Adipose tissue (tissue), 3 donors: Measurements from ENCODE around the gene STUB1. TPM values are rescaled to one million over a fixed set of nuclear protein-coding genes. Genes with fewer than 3 reads are reported as not detected.

Source experiments
- H3K27ac ChIP-seq: one replicate; pipeline ENCODE4 v1.5.1; 2013; ENCODE audit warnings: low read depth, low read length
- WGBS, 3 donors: extraction: QIAGEN DNeasy Blood & Tissue Kit; methylation state at CpG; one replicate each; pipeline ENCODE4 v1.1.7; 2013; 5-methylcytosine and 5-hydroxymethylcytosine counted together
- polyA plus RNA-seq, 3 donors: library from polyadenylated mRNA; stranded (reverse); fragments of 200-250 nt; gene quantifications; one replicate each; pipeline ENCODE4 v1.2.3, GENCODE V29; 2013
- donor health status: healthy with polysubstance abuse.
- donor health status: Bipolar disorder and iron deficiency.
- donor health status: healthy.

STUB1 gene
- 100 to 1,000 TPM in 2 of 3 donors, 10 to 100 TPM in 1; 85.4 to 145 (median 139) TPM for polyA plus RNA-seq

DNA sequence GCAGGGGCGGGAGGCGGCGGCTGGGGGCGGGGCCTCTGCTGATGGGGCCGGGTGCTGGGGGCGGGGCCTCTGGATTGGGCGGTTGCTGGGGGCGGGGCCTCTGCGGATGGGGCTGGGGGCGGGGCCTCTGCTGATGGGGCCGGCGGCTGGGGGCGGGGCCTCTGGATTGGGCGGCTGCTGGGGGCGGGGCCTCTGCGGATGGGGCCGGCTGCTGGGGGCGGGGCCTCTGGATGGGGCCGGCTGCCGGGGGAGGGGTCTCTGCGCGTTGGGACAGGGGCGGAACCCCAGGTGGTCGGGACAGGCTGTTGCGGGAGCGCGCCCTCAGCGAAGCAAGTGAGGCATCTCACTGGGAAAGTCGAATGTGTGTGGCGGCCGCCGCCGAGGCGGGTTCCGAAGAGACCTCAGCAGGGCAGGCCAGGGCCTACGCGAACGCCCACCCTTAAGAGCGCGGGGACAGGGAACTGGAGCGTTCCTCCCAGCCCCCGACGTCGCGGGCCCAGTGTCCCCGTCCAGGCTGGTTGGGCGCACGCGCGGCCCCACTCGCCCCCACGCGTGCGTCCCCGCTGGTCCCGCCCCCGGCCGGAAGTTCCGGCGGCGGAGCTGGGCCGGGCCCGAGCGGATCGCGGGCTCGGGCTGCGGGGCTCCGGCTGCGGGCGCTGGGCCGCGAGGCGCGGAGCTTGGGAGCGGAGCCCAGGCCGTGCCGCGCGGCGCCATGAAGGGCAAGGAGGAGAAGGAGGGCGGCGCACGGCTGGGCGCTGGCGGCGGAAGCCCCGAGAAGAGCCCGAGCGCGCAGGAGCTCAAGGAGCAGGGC is at the start of gene STUB1:
Gene STUB1 (plus strand): TSS at position 597 of the 811 bp plus-strand sequence. CDS start 116 bp downstream, at position 713.
- 1 to 2% (median 1%) methylated on average over 53 to 91 of the region's 91 CpGs for WGBS, 3 donors
- H3K27ac ChIP-seq: no peak within 1 kb of the TSS

DNA sequence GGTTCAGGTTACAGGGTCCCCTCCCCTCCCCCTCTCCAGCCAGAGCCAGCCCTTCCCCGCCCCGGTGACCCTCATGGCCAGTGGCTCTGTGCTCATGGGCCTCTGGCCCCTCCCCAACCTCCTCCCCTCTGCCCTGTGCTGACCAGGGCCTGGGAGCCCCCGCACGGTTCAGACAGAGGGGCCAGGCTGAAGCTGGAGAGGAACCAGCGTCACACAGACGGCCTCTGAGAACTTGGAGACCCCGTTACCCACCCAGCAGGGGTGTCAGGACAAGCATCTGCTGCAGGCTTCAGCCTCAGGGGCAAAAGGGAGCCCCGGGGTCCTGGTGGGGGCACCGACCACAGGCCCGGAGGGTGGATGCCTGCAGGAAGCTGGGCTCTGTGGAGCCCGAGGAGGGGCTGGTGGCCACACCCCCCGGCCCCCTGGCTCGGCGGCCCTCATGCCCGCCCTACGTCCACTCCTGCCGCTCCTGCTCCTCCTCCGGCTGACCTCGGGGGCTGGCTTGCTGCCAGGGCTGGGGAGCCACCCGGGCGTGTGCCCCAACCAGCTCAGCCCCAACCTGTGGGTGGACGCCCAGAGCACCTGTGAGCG is 49.3 kb upstream of the STUB1 start, which contains the start of gene WFIKKN1:
Gene WFIKKN1 (plus strand): TSS at position 171 of the 591 bp plus-strand sequence. CDS start 269 bp downstream, at position 440.
- WGBS, 3 donors: 1 to 6% (median 3%) methylated on average over 15 to 23 of the region's 23 CpGs
- H3K27ac ChIP-seq: no peak within 1 kb of the TSS

DNA sequence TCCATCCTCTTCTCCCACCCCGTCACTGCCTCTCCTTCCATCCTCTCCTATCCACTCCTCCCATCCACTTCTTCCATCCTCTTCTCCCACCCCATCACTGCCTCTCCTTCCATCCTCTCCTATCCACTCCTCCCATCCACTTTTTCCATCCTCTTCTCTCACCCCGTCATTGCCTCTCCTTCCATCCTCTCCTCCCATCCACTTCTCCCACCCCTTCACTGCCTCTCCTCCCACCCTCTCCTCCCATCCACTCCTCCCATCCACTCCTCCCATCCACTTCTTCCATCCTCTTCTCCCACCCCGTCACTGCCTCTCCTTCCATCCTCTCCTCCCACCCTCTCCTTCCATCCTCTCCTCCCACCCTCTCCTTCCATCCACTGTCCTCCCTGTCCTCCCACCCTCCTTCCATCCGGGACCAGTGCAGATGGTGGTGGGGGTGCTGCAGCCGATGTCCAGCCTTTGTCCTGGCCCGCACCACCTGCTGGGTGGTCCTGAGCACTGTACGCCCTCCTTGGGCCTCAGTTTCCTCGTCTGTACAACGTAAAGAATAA is 48.3 kb upstream of the STUB1 start:
- WGBS, 3 donors: 57 to 65% (median 57%) methylated on average over 9 of the region's 9 CpGs
- H3K27ac ChIP-seq: no peak overlapping the region

- no peak overlapping the region for H3K27ac ChIP-seq
- 93 to 95% (median 93%) methylated on average over 63 to 67 of the region's 67 CpGs for WGBS, 3 donors
Measured at GRCh38 chr16:632486-633335, 47.5 kb upstream of the STUB1 start.

GRCh38 chr16:633336-634050 is 46.7 kb upstream of the STUB1 start:
- H3K27ac ChIP-seq: no peak overlapping the region
- WGBS, 3 donors: 96 to 97% (median 96%) methylated on average over 62 to 74 of the region's 74 CpGs

DNA sequence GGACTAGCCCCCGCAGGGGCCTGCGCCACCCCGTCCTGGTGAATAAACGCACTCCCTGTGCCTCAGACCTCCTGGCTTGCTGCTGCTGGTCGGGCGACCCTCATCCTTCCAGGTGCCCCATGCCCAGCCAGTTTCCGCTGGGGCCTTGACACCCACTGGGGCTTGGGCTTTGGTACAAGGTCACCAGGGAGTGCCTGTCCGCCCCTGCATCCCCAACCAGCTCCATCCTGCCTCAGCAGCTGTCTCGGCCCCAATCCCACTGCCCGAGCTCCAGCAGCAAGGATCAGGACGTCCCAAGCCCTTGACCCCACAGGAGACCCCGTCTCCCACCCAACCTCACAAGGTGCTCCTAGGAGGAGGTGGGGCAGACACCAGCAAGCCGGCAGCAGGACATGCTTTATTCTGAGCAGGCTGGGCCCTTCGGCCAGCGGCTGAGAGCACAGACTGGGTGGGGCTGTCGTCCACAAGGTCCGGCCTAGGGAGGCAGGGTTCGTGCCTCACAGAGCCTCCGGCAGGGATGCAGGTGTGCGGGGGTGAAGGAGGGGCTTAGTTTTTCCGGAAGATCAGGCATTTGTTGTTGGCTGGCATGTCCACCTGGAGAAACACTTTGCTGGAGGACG is 46.0 kb upstream of the STUB1 start:
- WGBS, 3 donors: 88 to 92% (median 89%) methylated on average over 22 of the region's 22 CpGs
- no peak overlapping the region for H3K27ac ChIP-seq

- no peak overlapping the region for H3K27ac ChIP-seq
- WGBS, 3 donors: 78 to 84% (median 84%) methylated on average over 7 of the region's 7 CpGs
Measured at GRCh38 chr16:634996-635395, 45.2 kb upstream of the STUB1 start.

DNA sequence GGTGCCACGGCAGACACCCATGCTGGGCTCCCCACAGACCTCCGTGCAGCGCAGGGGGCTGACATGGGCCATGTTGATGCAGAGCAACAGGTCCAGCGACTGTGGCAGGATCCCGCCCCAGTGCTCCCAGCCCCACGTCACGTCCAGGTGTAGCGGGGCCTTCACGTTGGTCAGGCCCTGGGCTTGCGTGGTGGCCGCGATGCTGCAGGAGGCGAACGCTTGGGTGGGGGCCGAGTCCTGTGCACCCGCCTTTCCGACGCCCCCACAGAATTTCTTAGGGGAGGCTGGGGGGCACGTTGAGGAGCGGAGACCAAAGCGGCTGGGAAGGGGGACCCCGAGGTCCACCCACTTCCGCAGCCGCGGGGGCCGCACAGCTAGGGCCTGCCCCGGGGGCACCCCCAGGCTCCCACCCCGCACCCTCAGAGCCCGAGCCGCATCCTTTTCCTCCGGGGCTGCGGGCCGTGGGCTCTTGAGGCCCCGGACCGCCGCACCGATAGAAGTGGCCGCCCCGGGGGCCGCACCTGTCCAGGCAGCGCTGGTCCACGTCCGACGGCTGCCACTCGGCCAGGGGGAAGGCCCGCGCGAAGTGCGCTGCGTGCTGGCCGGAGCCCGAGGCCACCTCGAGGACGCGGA is 44.5 kb upstream of the STUB1 start:
- H3K27ac ChIP-seq: no peak overlapping the region
- 3 to 4% (median 4%) methylated on average over 49 to 55 of the region's 55 CpGs for WGBS, 3 donors

DNA sequence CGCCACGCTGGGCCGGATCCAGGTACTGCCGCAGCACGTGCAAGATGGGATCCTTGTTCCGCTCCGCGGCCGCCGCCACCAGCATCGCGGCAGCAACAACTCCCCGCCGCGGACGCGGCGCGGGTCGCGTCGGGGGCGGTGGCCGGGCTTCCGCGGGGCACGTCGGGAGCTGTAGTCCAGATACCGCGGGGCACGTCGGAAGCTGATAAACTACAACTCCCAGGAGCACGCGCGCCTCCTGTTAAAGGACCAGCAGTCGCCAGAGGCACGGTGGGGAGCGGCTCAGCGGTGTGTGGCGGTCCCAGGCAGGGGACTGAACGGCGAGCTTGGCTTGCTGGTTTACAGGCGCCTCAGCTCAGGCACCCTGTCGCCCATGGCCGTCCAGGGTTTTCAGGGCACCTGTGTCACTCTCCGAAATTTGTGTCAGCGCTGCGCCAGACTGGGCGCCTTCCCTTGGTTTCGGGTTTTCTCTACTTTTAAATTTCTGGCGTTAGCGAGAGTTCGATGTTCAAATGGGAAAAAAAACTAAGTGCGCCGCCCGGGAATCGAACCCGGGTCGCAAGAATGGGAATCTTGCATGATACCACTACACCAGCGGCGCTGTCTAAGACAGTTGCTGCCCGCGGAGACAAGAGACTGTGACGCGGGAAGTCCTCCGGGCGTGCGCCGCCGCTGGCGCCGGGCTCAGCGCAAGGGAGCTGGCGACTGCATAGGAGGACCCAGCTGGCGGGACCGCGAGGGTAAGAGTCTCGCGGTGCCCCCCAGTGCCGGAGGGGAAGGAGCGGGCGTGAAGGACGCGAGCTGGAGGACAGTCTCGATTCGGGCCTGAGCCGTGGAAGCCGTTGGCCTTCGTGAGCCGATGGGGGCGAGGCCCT is 43.8 kb upstream of the STUB1 start, which contains the start of gene METTL26:
Gene METTL26 (minus strand): TSS at position 100 of the 875 bp plus-strand sequence. CDS start 15 bp downstream, at position 85.
- WGBS, 3 donors: 0% methylated on average over 85 to 91 of the region's 91 CpGs
- peak within 1 kb of the TSS; percentile 90 for H3K27ac ChIP-seq

- H3K27ac ChIP-seq: no peak overlapping the region
- WGBS, 3 donors: 19 to 20% (median 19%) methylated on average over 42 to 52 of the region's 53 CpGs
Measured at GRCh38 chr16:637081-638018, 42.9 kb upstream of the STUB1 start.

- no peak overlapping the region for H3K27ac ChIP-seq
- WGBS, 3 donors: 55 to 90% (median 89%) methylated on average over 15 of the region's 15 CpGs
Measured at GRCh38 chr16:638034-638543, 42.1 kb upstream of the STUB1 start.

GRCh38 chr16:638836-639235 is 41.4 kb upstream of the STUB1 start:
- 81 to 85% (median 82%) methylated on average over 9 of the region's 9 CpGs for WGBS, 3 donors
- H3K27ac ChIP-seq: no peak overlapping the region

DNA sequence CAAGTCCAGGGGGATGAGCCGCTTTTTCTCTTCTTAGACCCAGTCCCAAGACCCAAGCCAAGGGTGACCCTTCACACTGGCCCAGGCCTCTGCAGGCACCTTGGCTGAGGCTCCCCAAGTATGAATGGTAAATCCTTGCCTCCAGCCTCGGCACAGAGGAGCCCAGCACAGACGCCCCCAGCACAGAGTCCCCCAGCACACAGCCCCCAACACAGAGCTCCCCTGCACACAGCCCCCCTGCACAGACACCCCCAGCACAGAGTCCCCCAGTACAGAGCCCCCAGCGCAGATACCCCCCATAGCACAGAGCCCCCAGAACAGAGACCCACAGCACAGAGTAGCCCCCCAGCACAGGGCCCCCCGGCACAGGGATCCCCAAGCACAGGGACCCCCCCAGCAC is 39.6 kb upstream of the STUB1 start:
- no peak overlapping the region for H3K27ac ChIP-seq
- 79 to 94% (median 86%) methylated on average over 4 to 5 of the region's 5 CpGs for WGBS, 3 donors

- no peak within 1 kb of the TSS for H3K27ac ChIP-seq
- 1 to 2% (median 1%) methylated on average over 55 to 81 of the region's 81 CpGs for WGBS, 3 donors
Measured at GRCh38 chr16:641326-642188, 38.7 kb upstream of the STUB1 start, which contains the start of gene MCRIP2. MCRIP2 (plus strand) TSS chr16:641828; CDS start chr16:641992, 164 bp downstream.
